Measurements from ENCODE around the gene CTNNA1.

The CTNNA1 gene

DNA sequence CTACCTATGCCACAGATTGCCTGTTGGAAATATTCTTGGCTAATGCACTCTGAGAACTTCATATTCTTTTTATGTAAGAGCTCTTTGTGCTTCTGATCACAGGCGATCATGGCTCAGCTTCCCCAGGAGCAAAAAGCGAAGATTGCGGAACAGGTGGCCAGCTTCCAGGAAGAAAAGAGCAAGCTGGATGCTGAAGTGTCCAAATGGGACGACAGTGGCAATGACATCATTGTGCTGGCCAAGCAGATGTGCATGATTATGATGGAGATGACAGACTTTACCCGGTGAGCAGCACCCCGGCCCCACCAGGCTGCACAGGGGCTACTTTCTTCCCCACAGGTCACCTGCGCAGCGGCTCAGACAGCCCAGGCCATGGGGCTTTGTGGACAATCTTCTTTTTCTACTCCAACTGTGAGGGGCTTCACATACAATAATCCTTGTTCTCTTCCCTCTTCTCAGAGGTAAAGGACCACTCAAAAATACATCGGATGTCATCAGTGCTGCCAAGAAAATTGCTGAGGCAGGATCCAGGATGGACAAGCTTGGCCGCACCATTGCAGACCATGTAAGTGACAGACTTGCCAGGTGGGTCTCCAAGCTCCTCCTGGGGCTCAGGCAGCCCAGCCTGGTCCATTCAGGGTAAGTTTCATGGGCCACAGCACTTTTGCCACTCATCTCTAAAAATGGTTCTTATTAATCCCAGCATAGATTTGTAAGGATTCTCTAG is 177.3 kb downstream of the CTNNA1 start:
- Mint-ChIP-seq H3K4me3 (no peak overlapping the region), H3K27ac (no peak overlapping the region), H3K27me3 (no peaks in the 10 kb centered on the region), H3K9me3 (no peaks in the 10 kb centered on the region), H3K36me3 (ENCODE audit: low read depth) (peaks cover 31% of the 10 kb centered on the region), H3K4me1 (ENCODE audit: low read depth) (no peaks in the 10 kb centered on the region)
- DNase-seq = no peak

DNA sequence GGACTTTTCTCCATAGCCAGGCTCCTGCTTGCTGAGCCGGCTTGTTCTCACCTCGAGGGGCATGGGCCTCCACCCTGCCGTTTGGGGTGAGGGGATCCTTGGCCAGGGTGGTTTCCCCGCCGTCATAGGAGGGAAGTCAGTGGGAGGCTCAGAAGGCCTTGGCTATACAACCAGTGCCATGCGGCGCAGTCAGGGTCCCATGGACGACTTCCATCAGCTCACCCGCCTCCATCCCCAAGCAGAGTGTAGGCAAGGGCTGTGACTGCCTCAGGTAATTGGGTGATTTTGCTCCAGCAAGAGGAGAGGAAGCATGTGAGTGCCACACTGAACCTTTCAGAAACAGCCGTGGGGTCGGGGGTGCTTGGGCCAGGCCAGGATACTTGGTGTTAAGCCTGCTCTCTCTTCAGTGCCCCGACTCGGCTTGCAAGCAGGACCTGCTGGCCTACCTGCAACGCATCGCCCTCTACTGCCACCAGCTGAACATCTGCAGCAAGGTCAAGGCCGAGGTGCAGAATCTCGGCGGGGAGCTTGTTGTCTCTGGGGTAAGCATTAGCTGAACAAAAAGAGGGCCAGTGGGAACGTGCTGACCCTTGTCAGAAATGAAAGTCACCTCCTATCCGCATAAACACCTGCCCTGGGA is 179.1 kb downstream of the CTNNA1 start:
- Mint-ChIP-seq H3K36me3 (ENCODE audit: low read depth) (peaks cover 29% of the 10 kb centered on the region), H3K4me1 (ENCODE audit: low read depth) (no peaks in the 10 kb centered on the region), H3K27me3 (no peaks in the 10 kb centered on the region), H3K27ac (no peak overlapping the region), H3K9me3 (no peaks in the 10 kb centered on the region), H3K4me3 (no peak overlapping the region)
- DNase-seq = no peak

DNA sequence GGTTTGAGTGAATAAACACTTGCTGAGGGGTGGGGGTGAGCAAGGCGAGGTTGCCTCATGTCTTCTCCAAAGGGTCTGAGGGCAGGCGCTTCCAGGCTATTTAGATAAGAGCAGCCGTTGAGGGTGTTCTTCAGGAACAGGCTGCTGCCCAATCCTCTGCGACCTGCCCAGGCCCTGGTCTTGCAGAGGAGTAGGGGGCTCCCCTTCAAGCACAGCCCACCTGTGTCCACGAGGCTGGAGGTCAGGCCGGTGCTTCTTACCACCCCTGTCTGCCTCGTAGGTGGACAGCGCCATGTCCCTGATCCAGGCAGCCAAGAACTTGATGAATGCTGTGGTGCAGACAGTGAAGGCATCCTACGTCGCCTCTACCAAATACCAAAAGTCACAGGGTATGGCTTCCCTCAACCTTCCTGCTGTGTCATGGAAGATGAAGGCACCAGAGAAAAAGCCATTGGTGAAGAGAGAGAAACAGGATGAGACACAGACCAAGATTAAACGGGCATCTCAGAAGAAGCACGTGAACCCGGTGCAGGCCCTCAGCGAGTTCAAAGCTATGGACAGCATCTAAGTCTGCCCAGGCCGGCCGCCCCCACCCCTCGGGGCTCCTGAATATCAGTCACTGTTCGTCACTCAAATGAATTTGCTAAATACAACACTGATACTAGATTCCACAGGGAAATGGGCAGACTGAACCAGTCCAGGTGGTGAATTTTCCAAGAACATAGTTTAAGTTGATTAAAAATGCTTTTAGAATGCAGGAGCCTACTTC is 180.5 kb downstream of the CTNNA1 start:
- H3K36me3 Mint-ChIP-seq (ENCODE audit: low read depth) = peaks cover 29% of the 10 kb centered on the region
- H3K27ac Mint-ChIP-seq = no peak overlapping the region
- no peak for DNase-seq
- H3K9me3 Mint-ChIP-seq = no peaks in the 10 kb centered on the region
- no peaks in the 10 kb centered on the region for H3K27me3 Mint-ChIP-seq
- H3K4me1 Mint-ChIP-seq (ENCODE audit: low read depth) = no peaks in the 10 kb centered on the region
- H3K4me3 Mint-ChIP-seq = no peak overlapping the region

DNA sequence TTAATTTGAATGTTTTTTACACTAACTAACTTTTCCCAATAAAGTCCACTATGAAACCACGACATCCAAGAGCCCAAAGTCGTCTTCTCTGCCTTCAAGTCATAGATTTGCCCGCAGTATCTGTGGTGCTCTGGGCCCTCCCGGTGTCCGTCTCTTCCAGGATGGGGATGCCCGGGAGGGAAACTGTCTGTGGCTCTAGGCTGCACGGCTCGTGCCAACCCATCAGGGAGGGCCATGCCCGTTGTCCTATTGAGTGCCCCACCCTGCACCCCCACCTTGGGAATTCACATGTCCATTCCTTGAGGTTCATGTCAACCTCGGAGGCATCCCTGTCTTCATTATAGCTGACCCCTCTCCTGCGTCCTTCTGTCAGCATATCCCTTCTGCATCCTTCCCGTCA is 181.7 kb downstream of the CTNNA1 start:
- H3K4me3 Mint-ChIP-seq = no peak overlapping the region
- H3K27ac Mint-ChIP-seq = no peak overlapping the region
- DNase-seq = no peak
- no peaks in the 10 kb centered on the region for H3K27me3 Mint-ChIP-seq
- H3K9me3 Mint-ChIP-seq = no peaks in the 10 kb centered on the region
- H3K4me1 Mint-ChIP-seq (ENCODE audit: low read depth) = no peaks in the 10 kb centered on the region
- H3K36me3 Mint-ChIP-seq (ENCODE audit: low read depth) = peaks cover 29% of the 10 kb centered on the region

DNA sequence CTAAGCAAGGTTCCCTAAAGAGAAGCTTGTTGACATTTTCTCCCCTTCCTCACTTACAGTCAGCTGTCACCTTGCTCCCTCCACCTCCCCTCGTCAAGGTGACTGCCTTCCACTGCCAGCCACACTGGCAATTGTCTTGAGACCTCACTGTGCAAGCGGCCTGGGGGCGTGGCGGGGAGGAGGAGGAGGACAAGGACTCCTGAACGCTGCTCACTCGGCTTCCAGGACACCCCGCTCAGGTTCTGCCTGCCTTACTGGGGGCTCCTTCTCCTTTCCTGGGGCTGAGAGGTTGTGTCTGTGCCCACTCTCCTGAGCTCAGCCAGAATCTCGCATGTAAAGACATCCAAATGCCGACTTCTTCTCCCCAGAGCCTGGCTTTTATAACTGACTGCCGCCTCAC is 182.2 kb downstream of the CTNNA1 start:
- DNase-seq = no peak
- Mint-ChIP-seq H3K27ac (no peak overlapping the region), H3K4me3 (no peak overlapping the region), H3K9me3 (no peaks in the 10 kb centered on the region), H3K4me1 (ENCODE audit: low read depth) (no peaks in the 10 kb centered on the region), H3K27me3 (no peaks in the 10 kb centered on the region), H3K36me3 (ENCODE audit: low read depth) (peaks cover 27% of the 10 kb centered on the region)

DNA sequence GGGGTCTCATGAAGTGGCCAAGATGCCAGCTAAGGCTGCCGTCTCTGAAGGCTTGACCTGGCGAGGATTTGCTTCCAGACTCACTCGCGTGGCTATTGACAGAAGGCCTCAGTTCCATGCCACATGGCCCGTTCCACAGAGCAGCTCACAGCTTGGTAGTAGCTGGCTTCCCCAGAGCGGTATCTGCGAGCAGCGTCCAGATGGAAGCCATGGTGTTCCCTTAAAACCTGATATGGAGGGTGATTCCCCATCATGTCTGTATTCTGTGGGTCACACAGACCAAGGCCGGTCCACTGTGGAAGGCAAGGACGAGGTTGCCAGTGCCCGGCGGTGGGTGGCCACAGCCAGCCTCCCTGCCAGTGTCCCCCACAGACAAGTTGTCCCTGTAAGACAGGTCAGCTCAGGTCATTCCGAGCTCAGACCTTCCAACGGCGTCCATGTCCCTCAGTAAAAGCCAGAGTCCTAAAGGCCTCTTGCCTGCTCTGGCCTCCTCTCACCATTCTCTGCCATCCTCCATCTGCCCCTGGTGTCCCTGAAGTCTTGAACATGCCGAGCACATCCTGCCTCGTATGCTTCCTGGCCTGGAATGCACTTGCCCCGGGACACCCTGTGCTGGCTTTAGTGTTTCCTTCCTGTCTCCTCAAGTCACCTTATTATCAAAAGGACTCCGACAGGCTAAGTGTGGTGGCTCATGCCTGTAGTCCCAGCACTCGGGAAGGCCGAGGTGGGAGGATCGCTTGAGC is 183.2 kb downstream of the CTNNA1 start:
- H3K4me3 Mint-ChIP-seq = no peak overlapping the region
- DNase-seq = no peak
- no peak overlapping the region for H3K27ac Mint-ChIP-seq
- H3K4me1 Mint-ChIP-seq (ENCODE audit: low read depth) = peaks cover 6% of the 10 kb centered on the region
- H3K36me3 Mint-ChIP-seq (ENCODE audit: low read depth) = peaks cover 21% of the 10 kb centered on the region
- no peaks in the 10 kb centered on the region for H3K9me3 Mint-ChIP-seq
- no peaks in the 10 kb centered on the region for H3K27me3 Mint-ChIP-seq

DNA sequence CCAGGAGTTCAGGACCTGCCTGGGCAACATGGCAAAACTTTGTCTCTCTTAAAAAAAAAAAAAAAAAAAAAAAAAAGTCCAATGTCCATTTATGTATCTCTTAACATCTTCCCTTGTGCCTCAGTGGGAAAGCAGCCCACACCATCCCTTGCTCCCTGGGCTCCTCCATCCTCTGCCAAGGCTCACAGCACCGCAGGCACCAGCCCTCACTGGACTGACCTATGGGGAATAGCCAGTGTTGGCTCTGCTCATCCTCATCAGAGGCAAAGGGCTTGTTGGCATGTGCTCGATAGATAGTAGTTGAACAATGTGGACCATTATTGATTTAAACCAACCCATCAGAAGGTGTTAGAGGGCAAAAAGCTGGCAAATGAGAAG is 183.7 kb downstream of the CTNNA1 start:
- H3K27ac Mint-ChIP-seq = no peak overlapping the region
- no peaks in the 10 kb centered on the region for H3K27me3 Mint-ChIP-seq
- peaks cover 6% of the 10 kb centered on the region for H3K4me1 Mint-ChIP-seq (ENCODE audit: low read depth)

DNA sequence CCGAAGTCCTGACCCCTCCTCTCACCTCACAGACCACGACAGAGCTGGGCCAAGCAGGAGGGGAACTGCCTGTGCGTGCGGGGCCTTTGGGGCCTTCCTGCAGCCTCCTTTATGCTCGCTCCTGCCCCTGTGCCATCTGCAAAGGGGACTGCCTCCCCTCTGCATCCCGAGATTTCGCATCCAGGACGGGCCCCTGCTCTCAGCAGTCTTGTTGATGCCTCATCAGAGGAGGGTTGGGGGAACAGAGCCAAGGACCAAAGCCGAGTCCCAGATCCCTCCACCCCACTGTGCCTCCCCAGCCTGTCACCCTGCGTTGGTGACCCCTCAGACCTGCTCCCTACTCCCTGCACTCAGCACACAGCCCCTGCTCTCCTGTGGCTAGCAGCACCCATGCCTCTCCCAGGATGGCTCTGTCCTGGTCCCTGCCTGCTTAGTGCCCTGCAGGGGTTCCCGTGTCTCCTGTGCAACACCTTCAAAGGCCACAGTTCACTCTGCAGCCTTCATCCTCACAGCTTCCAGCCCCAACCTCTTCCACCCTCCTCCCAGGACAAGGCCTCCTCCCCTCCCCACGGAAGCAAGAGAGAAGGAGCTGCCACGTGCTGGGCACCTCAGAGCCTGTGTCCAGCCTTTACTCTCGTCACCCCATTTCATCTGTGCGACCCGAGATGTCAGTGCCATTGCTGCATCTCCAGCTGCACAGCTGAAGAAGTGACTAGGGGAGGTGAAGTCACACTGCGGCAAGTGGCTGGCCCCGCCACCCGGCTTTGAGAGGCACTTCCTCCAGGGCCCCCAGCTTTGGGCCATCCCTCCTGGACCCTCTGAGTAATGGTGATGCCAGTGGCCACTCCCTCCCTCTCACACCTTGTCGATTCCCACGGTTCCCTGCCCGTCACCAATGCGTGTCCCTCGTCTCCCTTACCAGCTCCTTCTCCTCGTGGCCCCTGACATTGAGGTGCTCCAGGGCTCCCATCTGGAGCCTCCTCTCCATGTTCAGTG is 184.5 kb downstream of the CTNNA1 start:
- DNase-seq = no peak
- no peak overlapping the region for H3K27ac Mint-ChIP-seq

More for the DNA sequence above, 183.7 kb downstream of the CTNNA1 start:
- H3K36me3 Mint-ChIP-seq (ENCODE audit: low read depth) = peaks cover 23% of the 10 kb centered on the region
- no peak overlapping the region for H3K4me3 Mint-ChIP-seq
- DNase-seq = no peak
- no peaks in the 10 kb centered on the region for H3K9me3 Mint-ChIP-seq

DNA sequence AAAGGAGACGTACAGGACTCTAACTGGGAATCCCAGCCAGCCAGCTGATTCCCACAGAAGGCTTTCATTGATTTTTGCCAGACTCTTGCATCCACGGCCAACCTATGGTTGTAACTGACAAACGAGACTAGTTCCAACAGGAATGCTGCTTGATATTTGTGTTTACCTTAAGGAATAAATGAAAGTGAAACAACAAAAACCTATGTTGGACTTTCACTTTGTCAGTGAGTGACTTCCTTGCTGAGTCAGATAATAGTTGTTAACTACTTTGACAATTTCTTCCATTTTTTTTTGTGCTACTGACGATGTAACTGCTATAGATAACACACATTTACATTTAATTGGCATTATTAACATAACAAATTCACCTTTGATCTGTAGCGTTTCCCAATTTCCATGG is 185.3 kb downstream of the CTNNA1 start:
- Mint-ChIP-seq H3K27ac (no peak overlapping the region), H3K27me3 (no peaks in the 10 kb centered on the region), H3K9me3 (no peaks in the 10 kb centered on the region), H3K4me3 (no peak overlapping the region), H3K36me3 (ENCODE audit: low read depth) (peaks cover 20% of the 10 kb centered on the region), H3K4me1 (ENCODE audit: low read depth) (peaks cover 6% of the 10 kb centered on the region)
- DNase-seq = no peak

More for the DNA sequence above, 184.5 kb downstream of the CTNNA1 start:
- Mint-ChIP-seq H3K9me3 (no peaks in the 10 kb centered on the region), H3K4me1 (ENCODE audit: low read depth) (peaks cover 6% of the 10 kb centered on the region), H3K36me3 (ENCODE audit: low read depth) (peaks cover 20% of the 10 kb centered on the region), H3K27me3 (no peaks in the 10 kb centered on the region), H3K4me3 (no peak overlapping the region)

DNA sequence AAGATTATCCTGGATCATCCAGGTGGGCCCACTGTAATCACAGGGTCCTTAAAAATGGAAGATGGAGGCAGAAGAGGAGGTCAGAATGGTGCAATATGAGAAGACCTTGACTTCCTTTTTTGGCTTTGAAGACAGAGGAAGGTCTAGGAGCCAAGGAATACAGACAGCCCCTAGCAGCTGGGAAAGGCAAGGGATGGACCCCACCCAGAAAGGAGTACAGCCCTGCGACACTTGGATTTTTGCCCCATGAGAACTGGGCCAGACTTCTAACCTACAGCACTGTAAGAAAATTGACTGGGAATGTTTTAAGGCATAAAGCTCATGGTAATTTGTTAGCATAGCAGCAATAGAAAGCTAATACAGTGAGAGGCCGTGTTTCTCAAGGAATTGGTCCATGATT is 188.8 kb downstream of the CTNNA1 start:
- no peaks in the 10 kb centered on the region for H3K27me3 Mint-ChIP-seq
- no peak for DNase-seq
- H3K4me1 Mint-ChIP-seq (ENCODE audit: low read depth) = peaks cover 6% of the 10 kb centered on the region
- H3K9me3 Mint-ChIP-seq = no peaks in the 10 kb centered on the region
- H3K4me3 Mint-ChIP-seq = no peak overlapping the region
- H3K27ac Mint-ChIP-seq = no peak overlapping the region
- peaks cover 21% of the 10 kb centered on the region for H3K36me3 Mint-ChIP-seq (ENCODE audit: low read depth)

DNA sequence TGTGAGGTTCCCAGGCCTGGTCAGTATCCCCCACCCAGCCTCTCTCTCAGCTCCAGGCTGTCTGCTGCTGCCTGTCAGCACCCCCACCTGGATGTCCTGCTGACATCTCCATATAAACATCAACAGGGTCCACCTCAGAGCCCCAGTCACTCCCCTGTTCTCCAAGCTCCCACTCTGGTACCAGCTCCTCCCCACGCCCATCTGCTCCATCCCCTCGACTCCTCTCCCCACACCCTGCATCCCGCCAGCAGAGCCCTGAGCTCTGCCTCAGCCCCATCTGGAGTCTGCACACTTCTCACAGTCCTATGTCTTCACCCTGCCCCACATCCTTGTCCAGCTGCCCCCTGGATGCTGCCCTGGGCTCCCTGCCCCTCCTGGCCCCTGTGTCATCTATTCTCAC is 189.6 kb downstream of the CTNNA1 start:
- Mint-ChIP-seq H3K36me3 (ENCODE audit: low read depth) (peaks cover 28% of the 10 kb centered on the region), H3K4me3 (no peak overlapping the region), H3K4me1 (ENCODE audit: low read depth) (peaks cover 6% of the 10 kb centered on the region), H3K9me3 (no peaks in the 10 kb centered on the region), H3K27me3 (no peaks in the 10 kb centered on the region), H3K27ac (no peak overlapping the region)
- no peak for DNase-seq

DNA sequence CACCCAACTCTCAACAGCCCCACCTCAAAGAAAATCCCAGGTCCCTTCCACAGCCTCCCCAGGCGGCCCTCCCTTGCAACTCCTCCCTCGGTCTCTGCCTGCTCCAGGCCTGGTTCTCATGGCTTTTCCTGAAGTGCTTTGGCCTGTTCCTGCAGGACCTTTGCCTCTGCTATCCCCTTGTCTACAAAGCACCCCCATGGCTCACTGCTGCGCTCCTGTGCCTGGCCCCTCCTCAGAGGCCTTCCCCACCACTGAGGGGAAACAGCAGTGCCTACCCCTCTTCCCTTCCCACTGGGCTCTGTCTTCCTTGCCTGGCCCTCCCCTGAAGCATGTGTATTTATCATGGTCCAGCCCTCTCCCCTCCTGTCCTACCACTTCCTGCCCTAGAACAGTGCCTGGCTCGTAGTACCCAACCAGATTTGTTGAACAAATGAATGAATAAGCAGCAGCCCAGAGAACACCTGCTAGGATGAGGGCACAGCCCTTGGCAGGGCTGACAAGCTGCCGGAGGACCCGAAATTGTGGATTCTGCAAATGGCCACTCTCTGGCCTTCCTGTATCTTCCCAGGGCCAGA is 190.5 kb downstream of the CTNNA1 start:
- H3K4me1 Mint-ChIP-seq (ENCODE audit: low read depth) = peaks cover 6% of the 10 kb centered on the region
- H3K4me3 Mint-ChIP-seq = no peak overlapping the region
- H3K9me3 Mint-ChIP-seq = no peaks in the 10 kb centered on the region
- no peak for DNase-seq
- peaks cover 29% of the 10 kb centered on the region for H3K36me3 Mint-ChIP-seq (ENCODE audit: low read depth)
- no peak overlapping the region for H3K27ac Mint-ChIP-seq
- H3K27me3 Mint-ChIP-seq = no peaks in the 10 kb centered on the region

DNA sequence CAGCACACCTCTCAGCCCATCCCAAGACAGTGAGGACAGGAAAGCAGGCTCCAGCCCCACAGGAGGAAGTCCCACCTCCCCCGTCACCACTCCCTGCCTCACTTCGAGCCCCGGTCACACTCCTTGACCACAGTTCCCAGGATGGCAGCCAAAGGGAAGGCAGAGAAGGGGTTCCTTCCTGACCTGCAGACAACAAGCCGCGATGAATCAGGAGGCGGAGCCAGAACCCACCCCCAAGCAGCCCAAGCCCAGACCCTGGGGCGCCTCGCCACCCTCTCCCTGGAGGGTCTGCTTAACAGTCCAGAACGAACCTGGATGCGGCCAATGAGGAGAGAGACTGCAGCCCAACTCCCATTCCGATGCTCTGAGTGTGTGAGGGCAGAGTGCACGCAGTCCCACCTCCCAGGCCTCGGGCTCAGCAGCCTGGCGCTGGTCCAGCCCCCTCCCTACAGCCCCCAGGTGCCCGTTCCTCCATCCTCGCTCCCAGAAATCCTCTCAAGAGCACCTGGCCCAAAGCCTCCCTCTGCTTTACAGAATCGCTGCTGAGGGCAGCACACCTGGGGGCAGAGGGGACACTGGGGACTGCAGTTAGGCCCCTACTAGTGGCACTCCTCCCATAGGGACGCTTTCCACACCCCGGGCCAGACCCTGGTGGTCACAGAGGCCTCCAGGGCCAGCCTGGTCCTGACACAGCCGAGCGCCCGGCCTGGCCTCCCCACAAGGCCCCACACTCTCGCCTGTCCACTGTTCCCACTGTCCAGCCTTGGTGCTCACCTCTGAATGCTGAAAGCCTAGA is 191.5 kb downstream of the CTNNA1 start:
- H3K27ac Mint-ChIP-seq = no peak overlapping the region

More for the DNA sequence above, 191.5 kb downstream of the CTNNA1 start:
- H3K27me3 Mint-ChIP-seq = no peaks in the 10 kb centered on the region
- H3K4me1 Mint-ChIP-seq (ENCODE audit: low read depth) = peaks cover 6% of the 10 kb centered on the region
- DNase-seq = no peak
- H3K36me3 Mint-ChIP-seq (ENCODE audit: low read depth) = peaks cover 29% of the 10 kb centered on the region
- H3K4me3 Mint-ChIP-seq = no peak overlapping the region
- H3K9me3 Mint-ChIP-seq = no peaks in the 10 kb centered on the region
